Keratinocyte (primary cell): ENCODE measurements around the gene MAGEA3.
"Not testable (repeated sequence)": the region's sequence is repeated elsewhere in the genome, so short reads cannot be mapped to it uniquely, and the experiment has no call there.

ENCODE experiments used
- EZH2 ChIP-seq: IDR thresholded peaks from one replicate; pipeline ENCODE4 v1.6.1; 2012; ENCODE audit warnings: inconsistent platforms, mild to moderate bottlenecking, low read length, moderate library complexity
- TF ChIP-seq, protein P1 (sequence below), 3 experiments: IDR thresholded peaks in 1 of 3; conservative IDR thresholded peaks in 1 of 3; optimal IDR thresholded peaks in 1 of 3; 2 replicates in 2 of 3; 3 replicates in 1 of 3; pipeline versions ENCODE3 to v1.5.1; 2011; ENCODE audit warnings: low read length in 3 of 3, mild to moderate bottlenecking in 3 of 3, moderate library complexity in 2 of 3, control low read depth in 1 of 3, inconsistent platforms in 1 of 3; ENCODE audit not compliant: insufficient read depth in 2 of 3; ENCODE audit errors: extremely low read depth in 1 of 3

- TF ChIP-seq, protein P1, sequence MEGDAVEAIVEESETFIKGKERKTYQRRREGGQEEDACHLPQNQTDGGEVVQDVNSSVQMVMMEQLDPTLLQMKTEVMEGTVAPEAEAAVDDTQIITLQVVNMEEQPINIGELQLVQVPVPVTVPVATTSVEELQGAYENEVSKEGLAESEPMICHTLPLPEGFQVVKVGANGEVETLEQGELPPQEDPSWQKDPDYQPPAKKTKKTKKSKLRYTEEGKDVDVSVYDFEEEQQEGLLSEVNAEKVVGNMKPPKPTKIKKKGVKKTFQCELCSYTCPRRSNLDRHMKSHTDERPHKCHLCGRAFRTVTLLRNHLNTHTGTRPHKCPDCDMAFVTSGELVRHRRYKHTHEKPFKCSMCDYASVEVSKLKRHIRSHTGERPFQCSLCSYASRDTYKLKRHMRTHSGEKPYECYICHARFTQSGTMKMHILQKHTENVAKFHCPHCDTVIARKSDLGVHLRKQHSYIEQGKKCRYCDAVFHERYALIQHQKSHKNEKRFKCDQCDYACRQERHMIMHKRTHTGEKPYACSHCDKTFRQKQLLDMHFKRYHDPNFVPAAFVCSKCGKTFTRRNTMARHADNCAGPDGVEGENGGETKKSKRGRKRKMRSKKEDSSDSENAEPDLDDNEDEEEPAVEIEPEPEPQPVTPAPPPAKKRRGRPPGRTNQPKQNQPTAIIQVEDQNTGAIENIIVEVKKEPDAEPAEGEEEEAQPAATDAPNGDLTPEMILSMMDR (optimal IDR thresholded peaks at IDR 0.05 in 1 of 3, IDR thresholded peaks at IDR 0.05 in 1 of 3, conservative IDR thresholded peaks at IDR 0.05 in 1 of 3; ENCODE audit: extremely low read depth in 1 of 3, insufficient read depth in 2 of 3, low read length in 3 of 3): not testable (repeated sequence)
- TF ChIP-seq EZH2: not testable (repeated sequence)
These were observed 7.9 kb downstream of the MAGEA3 start for GRCh38 chrX:152706500-152706899.
